ENCODE results near the gene ZNF263.

ZNF263 gene

DNA sequence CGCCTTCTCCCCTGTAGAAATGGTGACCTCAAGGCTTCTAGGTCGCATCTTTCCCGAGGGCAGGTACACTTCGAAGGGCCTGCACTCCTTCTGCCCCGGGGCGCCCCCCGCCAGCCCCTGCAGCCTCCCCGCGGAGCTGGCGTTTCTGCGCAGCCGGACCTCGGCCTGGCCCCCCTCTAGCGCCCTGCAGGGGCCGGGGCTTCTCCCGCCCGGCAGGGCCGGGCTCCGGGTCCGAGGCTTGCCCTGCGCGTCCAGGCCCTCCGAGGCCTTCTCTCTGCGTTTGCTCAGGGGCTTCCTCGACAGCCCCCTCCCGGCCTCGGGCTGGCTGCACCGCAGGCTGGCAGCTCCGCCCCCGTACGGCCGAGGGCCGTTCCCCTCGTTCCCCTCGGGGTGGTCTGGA lies 29.0 kb upstream of the ZNF263 start:
- TF ChIP-seq, protein P1, sequence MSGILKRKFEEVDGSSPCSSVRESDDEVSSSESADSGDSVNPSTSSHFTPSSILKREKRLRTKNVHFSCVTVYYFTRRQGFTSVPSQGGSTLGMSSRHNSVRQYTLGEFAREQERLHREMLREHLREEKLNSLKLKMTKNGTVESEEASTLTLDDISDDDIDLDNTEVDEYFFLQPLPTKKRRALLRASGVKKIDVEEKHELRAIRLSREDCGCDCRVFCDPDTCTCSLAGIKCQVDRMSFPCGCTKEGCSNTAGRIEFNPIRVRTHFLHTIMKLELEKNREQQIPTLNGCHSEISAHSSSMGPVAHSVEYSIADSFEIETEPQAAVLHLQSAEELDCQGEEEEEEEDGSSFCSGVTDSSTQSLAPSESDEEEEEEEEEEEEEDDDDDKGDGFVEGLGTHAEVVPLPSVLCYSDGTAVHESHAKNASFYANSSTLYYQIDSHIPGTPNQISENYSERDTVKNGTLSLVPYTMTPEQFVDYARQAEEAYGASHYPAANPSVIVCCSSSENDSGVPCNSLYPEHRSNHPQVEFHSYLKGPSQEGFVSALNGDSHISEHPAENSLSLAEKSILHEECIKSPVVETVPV (CRISPR knock-in tag; IDR thresholded peaks at IDR 0.05) = no peak
- no peak for TF ChIP-seq ISL1 (CRISPR knock-in tag; IDR thresholded peaks at IDR 0.05)
- no peak for ATAC-seq

DNA sequence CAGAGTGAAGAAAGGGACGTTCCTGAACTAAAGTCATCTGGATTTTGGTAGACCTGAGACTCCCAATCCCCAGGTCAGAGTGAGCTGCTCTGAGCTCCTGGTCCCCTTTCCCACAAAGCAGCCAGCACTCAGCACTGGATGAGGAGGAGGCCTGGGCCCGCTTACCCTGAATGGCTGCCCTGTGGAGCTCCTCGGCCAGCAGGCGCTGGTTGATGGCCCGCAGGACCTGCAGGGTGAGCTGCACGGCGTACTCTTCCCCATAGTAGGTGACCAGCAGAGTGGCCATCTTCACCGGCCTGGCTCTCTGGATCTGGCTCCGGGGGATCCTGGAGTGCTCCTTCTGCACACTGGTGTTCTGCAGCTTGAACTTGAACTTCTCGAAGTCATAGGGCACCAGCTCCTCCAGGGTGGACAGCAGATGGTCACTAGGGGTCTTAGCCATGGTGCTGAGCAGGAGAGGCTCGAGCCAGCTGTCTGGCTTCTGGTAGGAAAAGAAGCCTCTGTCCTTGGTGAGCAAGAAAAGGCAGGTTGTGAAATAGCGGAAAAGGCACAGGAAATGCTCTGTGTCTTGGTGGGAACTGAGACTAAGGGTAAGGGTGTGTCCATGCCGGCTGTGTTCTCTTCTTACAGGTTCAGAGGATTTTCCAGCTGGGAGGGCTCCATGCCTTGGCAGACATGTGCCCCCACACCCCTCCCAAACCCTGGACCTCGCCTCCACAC lies 27.0 kb upstream of the ZNF263 start, which contains the start of gene MEFV:
Gene MEFV, minus strand, starts transcription at position 488 of the 720 bp plus-strand sequence. Its CDS starts 46 bp downstream, at position 442.
- TF ChIP-seq ZNF565 (CRISPR knock-in tag; conservative IDR thresholded peaks at IDR 0.05; ENCODE audit: low read depth) (no peak), ZC3H10 (CRISPR knock-in tag; IDR thresholded peaks at IDR 0.05) (no peak)
- TF ChIP-seq, protein P1 (CRISPR knock-in tag; IDR thresholded peaks at IDR 0.05) = no peak
- TF ChIP-seq, protein P2, sequence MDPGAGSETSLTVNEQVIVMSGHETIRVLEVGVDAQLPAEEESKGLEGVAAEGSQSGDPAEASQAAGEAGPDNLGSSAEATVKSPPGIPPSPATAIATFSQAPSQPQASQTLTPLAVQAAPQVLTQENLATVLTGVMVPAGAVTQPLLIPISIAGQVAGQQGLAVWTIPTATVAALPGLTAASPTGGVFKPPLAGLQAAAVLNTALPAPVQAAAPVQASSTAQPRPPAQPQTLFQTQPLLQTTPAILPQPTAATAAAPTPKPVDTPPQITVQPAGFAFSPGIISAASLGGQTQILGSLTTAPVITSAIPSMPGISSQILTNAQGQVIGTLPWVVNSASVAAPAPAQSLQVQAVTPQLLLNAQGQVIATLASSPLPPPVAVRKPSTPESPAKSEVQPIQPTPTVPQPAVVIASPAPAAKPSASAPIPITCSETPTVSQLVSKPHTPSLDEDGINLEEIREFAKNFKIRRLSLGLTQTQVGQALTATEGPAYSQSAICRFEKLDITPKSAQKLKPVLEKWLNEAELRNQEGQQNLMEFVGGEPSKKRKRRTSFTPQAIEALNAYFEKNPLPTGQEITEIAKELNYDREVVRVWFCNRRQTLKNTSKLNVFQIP (CRISPR knock-in tag; IDR thresholded peaks at IDR 0.05; ENCODE audit: borderline replicate concordance, low read depth) = no peak
- ATAC-seq = peak; percentile 21; the same call in 1 of the 3 replicates

DNA sequence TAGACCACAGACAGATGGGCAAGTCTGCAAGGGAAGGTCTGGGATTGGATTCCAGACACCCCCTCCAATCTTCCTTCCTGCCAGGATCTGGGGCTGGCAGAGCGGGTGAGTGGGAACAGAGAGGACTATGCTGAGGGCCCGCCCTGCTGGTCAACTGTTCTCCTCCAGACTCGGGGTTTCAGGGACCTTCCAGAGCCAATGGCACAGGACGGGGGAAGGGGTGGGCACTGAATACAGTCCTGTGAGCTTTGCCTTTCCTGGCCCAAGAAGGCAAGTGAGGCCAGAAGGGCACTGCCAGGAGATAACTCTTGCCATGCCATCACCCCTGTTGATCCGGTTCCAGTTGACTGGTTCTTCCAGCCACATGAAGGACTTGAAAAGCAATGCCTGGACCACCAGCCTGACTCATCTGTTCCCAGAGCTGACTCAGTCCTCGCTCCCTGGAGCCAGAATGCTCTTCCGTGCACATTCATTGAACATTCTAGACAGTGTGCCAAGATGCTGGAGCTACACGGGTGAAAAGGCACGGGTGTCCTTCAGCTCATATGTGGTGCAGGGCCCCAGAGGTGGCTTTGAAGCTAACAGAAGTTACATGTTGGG lies 26.3 kb upstream of the ZNF263 start:
- ATAC-seq = peak; percentile 19; the same call in 2 of the 3 replicates
- TF ChIP-seq RARB (CRISPR knock-in tag; IDR thresholded peaks at IDR 0.05) (no peak), CSDC2 (CRISPR knock-in tag; IDR thresholded peaks at IDR 0.05) (no peak)

DNA sequence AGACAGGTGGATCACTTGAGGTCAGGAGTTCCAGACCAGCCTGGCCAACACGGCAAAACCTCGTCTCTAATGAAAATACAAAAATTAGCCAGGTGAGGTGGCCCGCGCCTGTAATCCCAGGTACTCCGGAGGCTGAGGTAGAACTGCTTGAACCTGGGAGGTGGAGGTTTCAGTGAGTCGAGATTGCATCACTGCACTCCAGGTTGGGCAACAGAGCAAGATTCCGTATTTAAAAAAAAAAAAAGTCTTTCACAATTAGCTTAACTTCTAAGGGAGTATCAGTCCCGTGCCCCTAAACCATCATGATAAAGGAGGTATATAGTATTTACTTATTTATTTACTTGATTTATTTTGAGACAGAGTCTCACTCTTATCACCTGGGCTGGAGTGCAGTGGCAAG lies 23.5 kb upstream of the ZNF263 start:
- no peak for ATAC-seq
- TF ChIP-seq ISL1 (CRISPR knock-in tag; IDR thresholded peaks at IDR 0.05) (no peak), OSR1 (CRISPR knock-in tag; IDR thresholded peaks at IDR 0.05) (no peak), ZC3H10 (CRISPR knock-in tag; IDR thresholded peaks at IDR 0.05) (no peak)

DNA sequence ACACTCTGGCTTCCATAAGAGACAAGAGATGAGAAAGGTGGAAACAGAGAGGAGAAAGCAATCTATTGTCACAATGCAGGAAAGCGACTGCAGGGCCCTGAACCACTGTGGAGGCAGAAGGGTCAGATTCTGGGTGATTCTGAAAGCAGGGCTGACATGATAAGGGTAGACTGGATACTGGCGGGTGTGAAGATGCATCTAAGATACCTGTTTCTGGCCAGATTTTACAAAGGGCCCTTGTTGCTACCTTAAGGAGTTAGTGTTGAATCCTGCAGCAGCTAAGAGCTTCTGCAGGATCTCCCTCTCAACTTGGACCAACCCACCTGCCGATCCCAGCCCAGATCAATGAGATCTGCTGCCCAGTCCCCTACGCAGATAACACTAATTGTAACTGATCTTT lies 20.8 kb upstream of the ZNF263 start:
- no peak for ATAC-seq
- TF ChIP-seq ZC3H10 (CRISPR knock-in tag; IDR thresholded peaks at IDR 0.05) (no peak), ZNF8 (CRISPR knock-in tag; IDR thresholded peaks at IDR 0.05) (no peak), TCF4 (CRISPR knock-in tag; IDR thresholded peaks at IDR 0.05; ENCODE audit: borderline replicate concordance) (no peak), GLIS3 (CRISPR knock-in tag; IDR thresholded peaks at IDR 0.05) (no peak), ESRRG (CRISPR knock-in tag; IDR thresholded peaks at IDR 0.05) (no peak), ARNTL (CRISPR knock-in tag; IDR thresholded peaks at IDR 0.05; ENCODE audit: borderline replicate concordance, low read depth) (no peak), TOX (CRISPR knock-in tag; IDR thresholded peaks at IDR 0.05; ENCODE audit: borderline replicate concordance) (no peak), OSR1 (CRISPR knock-in tag; IDR thresholded peaks at IDR 0.05) (no peak), BACH2 (CRISPR knock-in tag; IDR thresholded peaks at IDR 0.05; ENCODE audit: borderline replicate concordance) (no peak), ZFP30 (CRISPR knock-in tag; IDR thresholded peaks at IDR 0.05) (no peak), RARB (CRISPR knock-in tag; IDR thresholded peaks at IDR 0.05) (no peak), ZNF70 (CRISPR knock-in tag; IDR thresholded peaks at IDR 0.05) (no peak)
- TF ChIP-seq, protein P1 (CRISPR knock-in tag; IDR thresholded peaks at IDR 0.05) = no peak
- TF ChIP-seq, protein P3, sequence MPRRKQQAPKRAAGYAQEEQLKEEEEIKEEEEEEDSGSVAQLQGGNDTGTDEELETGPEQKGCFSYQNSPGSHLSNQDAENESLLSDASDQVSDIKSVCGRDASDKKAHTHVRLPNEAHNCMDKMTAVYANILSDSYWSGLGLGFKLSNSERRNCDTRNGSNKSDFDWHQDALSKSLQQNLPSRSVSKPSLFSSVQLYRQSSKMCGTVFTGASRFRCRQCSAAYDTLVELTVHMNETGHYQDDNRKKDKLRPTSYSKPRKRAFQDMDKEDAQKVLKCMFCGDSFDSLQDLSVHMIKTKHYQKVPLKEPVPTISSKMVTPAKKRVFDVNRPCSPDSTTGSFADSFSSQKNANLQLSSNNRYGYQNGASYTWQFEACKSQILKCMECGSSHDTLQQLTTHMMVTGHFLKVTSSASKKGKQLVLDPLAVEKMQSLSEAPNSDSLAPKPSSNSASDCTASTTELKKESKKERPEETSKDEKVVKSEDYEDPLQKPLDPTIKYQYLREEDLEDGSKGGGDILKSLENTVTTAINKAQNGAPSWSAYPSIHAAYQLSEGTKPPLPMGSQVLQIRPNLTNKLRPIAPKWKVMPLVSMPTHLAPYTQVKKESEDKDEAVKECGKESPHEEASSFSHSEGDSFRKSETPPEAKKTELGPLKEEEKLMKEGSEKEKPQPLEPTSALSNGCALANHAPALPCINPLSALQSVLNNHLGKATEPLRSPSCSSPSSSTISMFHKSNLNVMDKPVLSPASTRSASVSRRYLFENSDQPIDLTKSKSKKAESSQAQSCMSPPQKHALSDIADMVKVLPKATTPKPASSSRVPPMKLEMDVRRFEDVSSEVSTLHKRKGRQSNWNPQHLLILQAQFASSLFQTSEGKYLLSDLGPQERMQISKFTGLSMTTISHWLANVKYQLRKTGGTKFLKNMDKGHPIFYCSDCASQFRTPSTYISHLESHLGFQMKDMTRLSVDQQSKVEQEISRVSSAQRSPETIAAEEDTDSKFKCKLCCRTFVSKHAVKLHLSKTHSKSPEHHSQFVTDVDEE (CRISPR knock-in tag; IDR thresholded peaks at IDR 0.05) = no peak
- TF ChIP-seq, protein P4, sequence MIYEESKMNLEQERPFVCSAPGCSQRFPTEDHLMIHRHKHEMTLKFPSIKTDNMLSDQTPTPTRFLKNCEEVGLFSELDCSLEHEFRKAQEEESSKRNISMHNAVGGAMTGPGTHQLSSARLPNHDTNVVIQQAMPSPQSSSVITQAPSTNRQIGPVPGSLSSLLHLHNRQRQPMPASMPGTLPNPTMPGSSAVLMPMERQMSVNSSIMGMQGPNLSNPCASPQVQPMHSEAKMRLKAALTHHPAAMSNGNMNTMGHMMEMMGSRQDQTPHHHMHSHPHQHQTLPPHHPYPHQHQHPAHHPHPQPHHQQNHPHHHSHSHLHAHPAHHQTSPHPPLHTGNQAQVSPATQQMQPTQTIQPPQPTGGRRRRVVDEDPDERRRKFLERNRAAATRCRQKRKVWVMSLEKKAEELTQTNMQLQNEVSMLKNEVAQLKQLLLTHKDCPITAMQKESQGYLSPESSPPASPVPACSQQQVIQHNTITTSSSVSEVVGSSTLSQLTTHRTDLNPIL (CRISPR knock-in tag; IDR thresholded peaks at IDR 0.05; ENCODE audit: low read depth) = no peak
- TF ChIP-seq, protein P5, sequence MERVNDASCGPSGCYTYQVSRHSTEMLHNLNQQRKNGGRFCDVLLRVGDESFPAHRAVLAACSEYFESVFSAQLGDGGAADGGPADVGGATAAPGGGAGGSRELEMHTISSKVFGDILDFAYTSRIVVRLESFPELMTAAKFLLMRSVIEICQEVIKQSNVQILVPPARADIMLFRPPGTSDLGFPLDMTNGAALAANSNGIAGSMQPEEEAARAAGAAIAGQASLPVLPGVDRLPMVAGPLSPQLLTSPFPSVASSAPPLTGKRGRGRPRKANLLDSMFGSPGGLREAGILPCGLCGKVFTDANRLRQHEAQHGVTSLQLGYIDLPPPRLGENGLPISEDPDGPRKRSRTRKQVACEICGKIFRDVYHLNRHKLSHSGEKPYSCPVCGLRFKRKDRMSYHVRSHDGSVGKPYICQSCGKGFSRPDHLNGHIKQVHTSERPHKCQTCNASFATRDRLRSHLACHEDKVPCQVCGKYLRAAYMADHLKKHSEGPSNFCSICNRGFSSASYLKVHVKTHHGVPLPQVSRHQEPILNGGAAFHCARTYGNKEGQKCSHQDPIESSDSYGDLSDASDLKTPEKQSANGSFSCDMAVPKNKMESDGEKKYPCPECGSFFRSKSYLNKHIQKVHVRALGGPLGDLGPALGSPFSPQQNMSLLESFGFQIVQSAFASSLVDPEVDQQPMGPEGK (CRISPR knock-in tag; IDR thresholded peaks at IDR 0.05; ENCODE audit: borderline replicate concordance) = no peak
